Nephron progenitor cell (in vitro differentiated cells): ENCODE results near the gene CCDC177.

ENCODE experiments used
- DNase-seq: peaks from one replicate; pipeline ENCODE4 v3.0.0; 2021
- H3K27ac Mint-ChIP-seq: 2 replicates; pipeline ENCODE4 v1.8.0; 2021; ENCODE audit warnings: mild to moderate bottlenecking, moderate library complexity, mixed read lengths
- H3K27me3 Mint-ChIP-seq: 2 replicates; pipeline ENCODE4 v1.8.0; 2021; ENCODE audit warnings: mild to moderate bottlenecking, low read depth, mixed read lengths; ENCODE audit not compliant: poor library complexity
- H3K36me3 Mint-ChIP-seq: 2 replicates; pipeline ENCODE4 v1.8.0; 2021; ENCODE audit warnings: low read depth, mixed read lengths
- H3K4me1 Mint-ChIP-seq: 2 replicates; pipeline ENCODE4 v1.8.0; 2021; ENCODE audit warnings: mixed read lengths
- H3K4me3 Mint-ChIP-seq: 2 replicates; pipeline ENCODE4 v1.8.0; 2021; ENCODE audit warnings: mild to moderate bottlenecking, moderate library complexity, mixed read lengths
- H3K9me3 Mint-ChIP-seq: 2 replicates; pipeline ENCODE4 v1.8.0; 2021; ENCODE audit warnings: mild to moderate bottlenecking, moderate library complexity, mixed read lengths
- TF ChIP-seq, protein P1 (sequence below): fragments of 200-600 bp; sonication (generic); IDR thresholded peaks from 2 replicates; pipeline ENCODE4 v1.5.0; 2021; ENCODE audit warnings: antibody characterized with exemption

Gene CCDC177

DNA sequence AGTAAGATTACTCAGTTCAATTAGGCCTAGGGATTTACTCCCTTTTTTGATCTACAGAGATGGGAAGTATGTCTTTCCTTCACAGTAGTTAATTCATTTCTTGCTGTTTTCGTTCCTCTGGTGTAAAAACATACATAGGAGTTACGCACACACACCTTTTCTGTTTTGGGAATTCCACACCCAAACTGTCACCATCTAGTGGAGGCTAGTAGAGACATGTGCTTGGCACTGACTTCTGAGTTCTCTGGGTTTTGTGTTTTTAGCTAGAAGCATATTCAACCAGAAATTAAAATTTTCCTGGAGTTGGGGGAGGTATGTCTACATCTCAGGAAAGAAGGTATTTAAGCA lies 38.1 kb upstream of the CCDC177 start:
- DNase-seq, result no peak
- Mint-ChIP-seq H3K4me3 (peak overlapping the region; percentile 90), H3K9me3 (no peaks in the 10 kb centered on the region), H3K4me1 (peaks cover 77% of the 10 kb centered on the region), H3K27ac (no peak overlapping the region), H3K27me3 (peaks cover 16% of the 10 kb centered on the region), H3K36me3 (no peaks in the 10 kb centered on the region)
- TF ChIP-seq, protein P1, sequence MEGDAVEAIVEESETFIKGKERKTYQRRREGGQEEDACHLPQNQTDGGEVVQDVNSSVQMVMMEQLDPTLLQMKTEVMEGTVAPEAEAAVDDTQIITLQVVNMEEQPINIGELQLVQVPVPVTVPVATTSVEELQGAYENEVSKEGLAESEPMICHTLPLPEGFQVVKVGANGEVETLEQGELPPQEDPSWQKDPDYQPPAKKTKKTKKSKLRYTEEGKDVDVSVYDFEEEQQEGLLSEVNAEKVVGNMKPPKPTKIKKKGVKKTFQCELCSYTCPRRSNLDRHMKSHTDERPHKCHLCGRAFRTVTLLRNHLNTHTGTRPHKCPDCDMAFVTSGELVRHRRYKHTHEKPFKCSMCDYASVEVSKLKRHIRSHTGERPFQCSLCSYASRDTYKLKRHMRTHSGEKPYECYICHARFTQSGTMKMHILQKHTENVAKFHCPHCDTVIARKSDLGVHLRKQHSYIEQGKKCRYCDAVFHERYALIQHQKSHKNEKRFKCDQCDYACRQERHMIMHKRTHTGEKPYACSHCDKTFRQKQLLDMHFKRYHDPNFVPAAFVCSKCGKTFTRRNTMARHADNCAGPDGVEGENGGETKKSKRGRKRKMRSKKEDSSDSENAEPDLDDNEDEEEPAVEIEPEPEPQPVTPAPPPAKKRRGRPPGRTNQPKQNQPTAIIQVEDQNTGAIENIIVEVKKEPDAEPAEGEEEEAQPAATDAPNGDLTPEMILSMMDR, result no peak

GRCh38 chr14:69612014-69612782 lies 37.5 kb upstream of the CCDC177 start:
- Mint-ChIP-seq H3K36me3 (no peaks in the 10 kb centered on the region), H3K4me3 (peak overlapping the region; percentile 90), H3K27ac (peak overlapping the region; percentile 38), H3K27me3 (peaks cover 11% of the 10 kb centered on the region), H3K4me1 (peaks cover 79% of the 10 kb centered on the region), H3K9me3 (no peaks in the 10 kb centered on the region)
- no peak for DNase-seq
- TF ChIP-seq, protein P1, result no peak

DNA sequence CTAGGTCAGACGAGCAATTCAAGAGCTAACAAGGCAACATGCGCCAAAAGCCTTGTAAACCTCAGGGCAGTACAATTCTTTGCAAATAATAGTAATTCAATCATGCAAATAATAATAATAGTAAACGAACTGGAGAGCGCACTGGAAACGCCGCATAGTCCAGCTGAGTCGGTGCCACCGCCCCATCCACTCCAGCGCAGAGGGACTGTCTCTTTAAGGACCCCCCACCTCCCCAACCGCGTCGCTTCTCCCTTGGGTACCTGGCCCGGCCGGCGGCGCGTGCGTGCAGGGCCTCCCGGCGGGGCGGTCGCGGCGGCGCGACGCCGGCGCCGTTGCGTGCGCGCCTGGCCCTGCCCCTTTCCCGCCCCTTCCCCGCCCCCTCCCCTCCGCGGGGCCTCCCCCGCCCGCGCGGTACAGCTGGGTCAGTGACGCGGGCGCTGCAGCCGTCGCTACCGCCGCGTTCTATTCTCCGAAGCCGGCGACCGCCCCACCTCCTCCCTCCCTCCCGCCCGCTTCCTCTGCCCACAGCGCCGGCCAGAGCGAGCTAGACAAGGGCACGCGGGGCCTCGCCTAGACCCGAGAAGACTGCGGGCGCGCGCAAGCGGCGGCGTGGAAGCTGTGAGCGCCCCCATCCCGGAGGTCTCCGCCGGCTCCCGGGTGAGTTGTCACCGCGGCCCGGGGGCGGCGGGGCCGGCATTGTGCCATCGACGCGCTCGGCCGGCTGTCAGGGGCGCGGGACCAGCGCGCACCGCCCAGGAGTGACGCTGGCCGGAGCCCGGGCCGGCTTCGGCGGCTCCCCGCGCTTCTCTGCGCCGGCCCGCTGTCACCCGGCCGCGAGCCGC lies 36.7 kb upstream of the CCDC177 start, which contains the start of gene SUSD6:
Gene SUSD6, plus strand, starts transcription at position 425 of the 842 bp plus-strand sequence. CDS start 46,997 bp downstream, outside the sequence.
- Mint-ChIP-seq H3K4me1 (peaks cover 79% of the 10 kb centered on the region), H3K27me3 (peaks cover 7% of the 10 kb centered on the region), H3K36me3 (no peaks in the 10 kb centered on the region)

GRCh38 chr14:69610874-69611171 lies 36.2 kb upstream of the CCDC177 start:
- peaks cover 79% of the 10 kb centered on the region for H3K4me1 Mint-ChIP-seq
- no peak for DNase-seq
- no peak overlapping the region for H3K27ac Mint-ChIP-seq
- TF ChIP-seq, protein P1, result no peak
- no peaks in the 10 kb centered on the region for H3K9me3 Mint-ChIP-seq
- H3K27me3 Mint-ChIP-seq, result peaks cover 7% of the 10 kb centered on the region
- peak overlapping the region; percentile 92 for H3K4me3 Mint-ChIP-seq
- H3K36me3 Mint-ChIP-seq, result no peaks in the 10 kb centered on the region

More for the DNA sequence above, 36.7 kb upstream of the CCDC177 start, which contains the start of gene SUSD6:
- Mint-ChIP-seq H3K27ac (peak within 1 kb of the TSS; percentile 38), H3K4me3 (peak within 1 kb of the TSS; percentile 92), H3K9me3 (no peaks in the 10 kb centered on the region)
- DNase-seq, result peak; percentile 86
- TF ChIP-seq, protein P1, result no peak

DNA sequence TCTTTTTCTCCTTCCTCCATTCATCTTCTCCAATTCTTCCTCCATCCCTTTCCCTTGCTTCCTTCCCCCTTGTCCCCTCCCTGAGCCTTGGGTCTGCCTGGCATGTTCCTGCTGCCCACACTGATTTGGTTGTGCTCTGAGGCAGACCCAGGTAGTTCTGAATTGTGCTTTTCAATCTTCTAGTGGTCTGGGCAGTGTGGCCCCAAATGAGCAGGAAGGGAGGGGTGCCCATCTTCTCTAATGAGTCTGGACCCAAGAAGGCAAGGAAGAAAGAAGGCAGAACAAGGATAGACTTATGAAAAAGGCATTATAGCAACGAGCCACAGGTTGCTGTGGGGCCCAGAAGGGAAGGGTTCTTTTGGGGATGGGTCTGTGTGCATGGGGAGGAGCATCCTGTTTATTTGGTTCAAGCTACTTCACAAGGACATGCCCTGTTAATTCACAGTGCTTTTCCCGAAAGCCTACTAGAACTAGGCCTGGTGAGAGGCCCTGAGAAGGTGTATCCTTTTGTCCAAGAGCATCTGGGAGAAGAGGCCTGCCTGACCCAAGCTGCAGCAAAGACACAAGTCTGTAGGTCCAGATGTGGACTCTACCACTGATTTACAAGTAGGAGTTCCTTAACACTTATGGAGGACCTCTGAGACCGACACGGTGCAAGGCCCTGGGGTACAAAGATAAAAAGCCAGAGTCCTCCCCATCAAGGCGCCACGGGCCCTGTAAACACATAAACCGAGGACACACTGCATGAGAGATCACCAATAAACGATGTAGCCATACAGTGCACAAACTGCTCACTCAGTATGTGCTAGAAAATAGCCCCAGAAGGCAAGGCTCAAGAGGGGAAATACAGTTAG lies 35.6 kb upstream of the CCDC177 start:
- H3K4me3 Mint-ChIP-seq, result peak overlapping the region; percentile 92
- no peak for DNase-seq
- no peaks in the 10 kb centered on the region for H3K36me3 Mint-ChIP-seq
- no peaks in the 10 kb centered on the region for H3K9me3 Mint-ChIP-seq
- peak overlapping the region; percentile 33 for H3K27ac Mint-ChIP-seq
- TF ChIP-seq, protein P1, result no peak
- H3K27me3 Mint-ChIP-seq, result peaks cover 7% of the 10 kb centered on the region
- peaks cover 78% of the 10 kb centered on the region for H3K4me1 Mint-ChIP-seq
